HepG2 (cell line): ENCODE data around the gene TBC1D1. TPM values are rescaled to one million over a fixed set of nuclear protein-coding genes. Genes with fewer than 3 reads are reported as not detected.

Experiments
- ARNT2 ChIP-seq: sonication (generic); formaldehyde crosslinking; IDR thresholded peaks from 2 replicates; pipeline ENCODE4 v1.8.0; 2022; ENCODE audit warnings: mild to moderate bottlenecking, low read depth, missing genetic modification reagents, moderate library complexity
- CBX5 ChIP-seq: sonication (generic); formaldehyde crosslinking; IDR thresholded peaks from 2 replicates; pipeline ENCODE4 v1.4.0; 2020; ENCODE audit warnings: missing genetic modification reagents, borderline replicate concordance
- FOXC1 ChIP-seq: sonication (generic); formaldehyde crosslinking; IDR thresholded peaks from 2 replicates; pipeline ENCODE4 v1.8.0; 2022; ENCODE audit warnings: mild to moderate bottlenecking, missing genetic modification reagents, borderline replicate concordance
- FOXO1 ChIP-seq: sonication (generic); formaldehyde crosslinking; IDR thresholded peaks from 2 replicates; pipeline ENCODE4 v1.4.0; 2020; ENCODE audit warnings: missing genetic modification reagents
- GATAD2A ChIP-seq: IDR thresholded peaks from 2 replicates; pipeline ENCODE4 v1.6.1; 2016
- JDP2 ChIP-seq: sonication (generic); formaldehyde crosslinking; IDR thresholded peaks from 2 replicates; pipeline ENCODE4 v1.8.1; 2022; ENCODE audit warnings: missing genetic modification reagents, borderline replicate concordance
- NCOR1 ChIP-seq: fragments of 200-600 bp; sonication (generic); IDR thresholded peaks from 2 replicates; pipeline ENCODE4 v1.7.0; 2017; ENCODE audit warnings: antibody characterized with exemption, low read length, borderline replicate concordance
- PCBP1 ChIP-seq: fragments of 200-400 bp; formaldehyde crosslinking; IDR thresholded peaks from 2 replicates; pipeline ENCODE4 v1.6.1; 2017; ENCODE audit warnings: mild to moderate bottlenecking, low read depth, low read length, borderline replicate concordance
- SALL1 ChIP-seq: sonication (generic); formaldehyde crosslinking; IDR thresholded peaks from 2 replicates; pipeline ENCODE4 v1.8.0; 2022; ENCODE audit warnings: mild to moderate bottlenecking, missing genetic modification reagents
- SMAD3 ChIP-seq: sonication (generic); formaldehyde crosslinking; IDR thresholded peaks from 2 replicates; pipeline ENCODE4 v1.4.0; 2020; ENCODE audit warnings: missing genetic modification reagents
- SP140L ChIP-seq: sonication (generic); formaldehyde crosslinking; IDR thresholded peaks from 2 replicates; pipeline ENCODE4 v1.4.0; 2020; ENCODE audit warnings: missing genetic modification reagents, borderline replicate concordance
- TEAD2 ChIP-seq: sonication (generic); formaldehyde crosslinking; IDR thresholded peaks from 2 replicates; pipeline ENCODE4 v1.9.0; 2021; ENCODE audit warnings: missing genetic modification reagents
- ZBTB1 ChIP-seq: sonication (generic); formaldehyde crosslinking; IDR thresholded peaks from 2 replicates; pipeline ENCODE4 v1.4.0; 2020; ENCODE audit warnings: missing genetic modification reagents, borderline replicate concordance
- ZFP37 ChIP-seq: sonication (generic); formaldehyde crosslinking; IDR thresholded peaks from 2 replicates; pipeline ENCODE4 v1.4.0; 2020; ENCODE audit warnings: missing genetic modification reagents, borderline replicate concordance
- ZFP82 ChIP-seq: sonication (generic); formaldehyde crosslinking; IDR thresholded peaks from 2 replicates; pipeline ENCODE4 v1.5.1; 2020; ENCODE audit warnings: mild to moderate bottlenecking, missing genetic modification reagents, borderline replicate concordance
- ZNF589 ChIP-seq: sonication (generic); formaldehyde crosslinking; conservative IDR thresholded peaks from 2 replicates; pipeline ENCODE4 v1.8.0; 2022; ENCODE audit warnings: mild to moderate bottlenecking, moderate library complexity, missing genetic modification reagents
- ZNF776 ChIP-seq: sonication (generic); formaldehyde crosslinking; IDR thresholded peaks from 2 replicates; pipeline ENCODE4 v1.4.0; 2020; ENCODE audit warnings: mild to moderate bottlenecking, missing genetic modification reagents
- polyA plus RNA-seq, 8 experiments: library from polyadenylated mRNA; depleted of rRNA in 3 of 8; stranded (reverse) in 7 of 8; unstranded in 1 of 8; fragments of >200 nt; fragmentation: Illumina TruSeq in 4 of 8; extraction: Trizol in 4 of 8; gene quantifications; 2 replicates each; pipeline versions ENCODE4 v1.2.1 to v1.2.3, GENCODE V29; 2011 to 2016; ENCODE audit warnings: low read depth in 4 of 8, missing spikeins in 1 of 8, mixed read lengths in 1 of 8; ENCODE audit not compliant: insufficient read depth in 1 of 8
- total RNA-seq, 5 experiments: library from RNA; depleted of rRNA; stranded (reverse); fragments of >200 nt; fragmentation: Illumina TruSeq; extraction: Trizol; gene quantifications; 2 replicates each; pipeline ENCODE4 v1.2.3, GENCODE V29; 2016; ENCODE audit warnings: low read depth in 1 of 5
- TF ChIP-seq, protein P1 (sequence below): sonication (generic); formaldehyde crosslinking; IDR thresholded peaks from 2 replicates; pipeline ENCODE4 v1.4.0; 2020; ENCODE audit warnings: missing genetic modification reagents, mild to moderate bottlenecking, borderline replicate concordance
- TF ChIP-seq, protein P2 (sequence below): sonication (generic); formaldehyde crosslinking; IDR thresholded peaks from 2 replicates; pipeline ENCODE4 v1.4.0; 2020; ENCODE audit warnings: missing genetic modification reagents, low read depth, mild to moderate bottlenecking, borderline replicate concordance
- TF ChIP-seq, protein P3 (sequence below): sonication (generic); formaldehyde crosslinking; IDR thresholded peaks from 2 replicates; pipeline ENCODE4 v1.5.0; 2020; ENCODE audit warnings: missing genetic modification reagents
- TF ChIP-seq, protein P4 (sequence below): sonication (generic); formaldehyde crosslinking; IDR thresholded peaks from 2 replicates; pipeline ENCODE4 v1.5.1; 2020; ENCODE audit warnings: mild to moderate bottlenecking, missing genetic modification reagents

TBC1D1 gene
- total and polyA plus RNA-seq, 2 of the 13 experiments (the other 11 are each of a cell fraction or from before 2014, with no cell fraction given) = 37.3 to 62.8 TPM

DNA sequence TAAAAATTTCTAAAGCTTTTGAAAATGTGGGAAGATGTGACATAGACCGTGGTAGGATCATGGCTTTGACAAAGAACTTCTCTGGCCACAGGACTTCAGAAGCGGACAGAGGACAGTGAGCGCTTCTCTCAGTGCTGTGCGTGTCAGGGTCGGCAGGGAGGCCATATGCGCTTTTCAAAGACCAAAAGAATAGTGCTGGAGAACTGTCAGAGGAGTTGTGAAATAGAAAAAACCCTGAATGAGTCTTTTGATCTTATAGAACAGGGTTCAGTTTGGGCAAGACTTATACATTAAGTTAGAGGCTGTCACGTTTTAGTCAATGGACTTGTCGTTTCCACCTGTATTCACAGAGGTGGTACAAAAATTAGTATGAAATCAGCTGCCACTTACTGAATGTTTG, 146.7 kb downstream of the TBC1D1 start (continued):
- TF ChIP-seq CBX5 (no peak), PCBP1 (no peak), SALL1 (CRISPR knock-in tag) (0 out of 2 replicates have a peak, but pooled peaks have one; percentile 16), ZBTB1 (CRISPR knock-in tag) (no peak), ZFP82 (no peak), FOXO1 (CRISPR knock-in tag) (no peak), ZNF589 (no peak), FOXC1 (CRISPR knock-in tag) (no peak), ZNF776 (CRISPR knock-in tag) (no peak), ZFP37 (no peak), SMAD3 (CRISPR knock-in tag) (no peak), NCOR1 (peak; percentile 58; the same call in 1 of the 2 replicates), JDP2 (CRISPR knock-in tag) (no peak), TEAD2 (no peak), GATAD2A (CRISPR knock-in tag) (peak; percentile 41; the same call in 1 of the 2 replicates), ARNT2 (CRISPR knock-in tag) (no peak), SP140L (CRISPR knock-in tag) (no peak)
- TF ChIP-seq, protein P1, sequence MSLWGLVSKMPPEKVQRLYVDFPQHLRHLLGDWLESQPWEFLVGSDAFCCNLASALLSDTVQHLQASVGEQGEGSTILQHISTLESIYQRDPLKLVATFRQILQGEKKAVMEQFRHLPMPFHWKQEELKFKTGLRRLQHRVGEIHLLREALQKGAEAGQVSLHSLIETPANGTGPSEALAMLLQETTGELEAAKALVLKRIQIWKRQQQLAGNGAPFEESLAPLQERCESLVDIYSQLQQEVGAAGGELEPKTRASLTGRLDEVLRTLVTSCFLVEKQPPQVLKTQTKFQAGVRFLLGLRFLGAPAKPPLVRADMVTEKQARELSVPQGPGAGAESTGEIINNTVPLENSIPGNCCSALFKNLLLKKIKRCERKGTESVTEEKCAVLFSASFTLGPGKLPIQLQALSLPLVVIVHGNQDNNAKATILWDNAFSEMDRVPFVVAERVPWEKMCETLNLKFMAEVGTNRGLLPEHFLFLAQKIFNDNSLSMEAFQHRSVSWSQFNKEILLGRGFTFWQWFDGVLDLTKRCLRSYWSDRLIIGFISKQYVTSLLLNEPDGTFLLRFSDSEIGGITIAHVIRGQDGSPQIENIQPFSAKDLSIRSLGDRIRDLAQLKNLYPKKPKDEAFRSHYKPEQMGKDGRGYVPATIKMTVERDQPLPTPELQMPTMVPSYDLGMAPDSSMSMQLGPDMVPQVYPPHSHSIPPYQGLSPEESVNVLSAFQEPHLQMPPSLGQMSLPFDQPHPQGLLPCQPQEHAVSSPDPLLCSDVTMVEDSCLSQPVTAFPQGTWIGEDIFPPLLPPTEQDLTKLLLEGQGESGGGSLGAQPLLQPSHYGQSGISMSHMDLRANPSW (CRISPR knock-in tag) = no peak
- TF ChIP-seq, protein P2, sequence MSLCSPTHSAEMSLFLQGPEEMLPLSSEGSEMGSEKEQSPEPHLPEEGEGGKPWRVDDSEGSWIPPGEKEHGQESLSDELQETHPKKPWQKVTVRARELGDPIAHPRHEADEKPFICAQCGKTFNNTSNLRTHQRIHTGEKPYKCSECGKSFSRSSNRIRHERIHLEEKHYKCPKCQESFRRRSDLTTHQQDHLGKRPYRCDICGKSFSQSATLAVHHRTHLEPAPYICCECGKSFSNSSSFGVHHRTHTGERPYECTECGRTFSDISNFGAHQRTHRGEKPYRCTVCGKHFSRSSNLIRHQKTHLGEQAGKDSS (CRISPR knock-in tag) = no peak
- TF ChIP-seq, protein P3, sequence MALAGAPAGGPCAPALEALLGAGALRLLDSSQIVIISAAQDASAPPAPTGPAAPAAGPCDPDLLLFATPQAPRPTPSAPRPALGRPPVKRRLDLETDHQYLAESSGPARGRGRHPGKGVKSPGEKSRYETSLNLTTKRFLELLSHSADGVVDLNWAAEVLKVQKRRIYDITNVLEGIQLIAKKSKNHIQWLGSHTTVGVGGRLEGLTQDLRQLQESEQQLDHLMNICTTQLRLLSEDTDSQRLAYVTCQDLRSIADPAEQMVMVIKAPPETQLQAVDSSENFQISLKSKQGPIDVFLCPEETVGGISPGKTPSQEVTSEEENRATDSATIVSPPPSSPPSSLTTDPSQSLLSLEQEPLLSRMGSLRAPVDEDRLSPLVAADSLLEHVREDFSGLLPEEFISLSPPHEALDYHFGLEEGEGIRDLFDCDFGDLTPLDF (CRISPR knock-in tag) = no peak
- TF ChIP-seq, protein P4, sequence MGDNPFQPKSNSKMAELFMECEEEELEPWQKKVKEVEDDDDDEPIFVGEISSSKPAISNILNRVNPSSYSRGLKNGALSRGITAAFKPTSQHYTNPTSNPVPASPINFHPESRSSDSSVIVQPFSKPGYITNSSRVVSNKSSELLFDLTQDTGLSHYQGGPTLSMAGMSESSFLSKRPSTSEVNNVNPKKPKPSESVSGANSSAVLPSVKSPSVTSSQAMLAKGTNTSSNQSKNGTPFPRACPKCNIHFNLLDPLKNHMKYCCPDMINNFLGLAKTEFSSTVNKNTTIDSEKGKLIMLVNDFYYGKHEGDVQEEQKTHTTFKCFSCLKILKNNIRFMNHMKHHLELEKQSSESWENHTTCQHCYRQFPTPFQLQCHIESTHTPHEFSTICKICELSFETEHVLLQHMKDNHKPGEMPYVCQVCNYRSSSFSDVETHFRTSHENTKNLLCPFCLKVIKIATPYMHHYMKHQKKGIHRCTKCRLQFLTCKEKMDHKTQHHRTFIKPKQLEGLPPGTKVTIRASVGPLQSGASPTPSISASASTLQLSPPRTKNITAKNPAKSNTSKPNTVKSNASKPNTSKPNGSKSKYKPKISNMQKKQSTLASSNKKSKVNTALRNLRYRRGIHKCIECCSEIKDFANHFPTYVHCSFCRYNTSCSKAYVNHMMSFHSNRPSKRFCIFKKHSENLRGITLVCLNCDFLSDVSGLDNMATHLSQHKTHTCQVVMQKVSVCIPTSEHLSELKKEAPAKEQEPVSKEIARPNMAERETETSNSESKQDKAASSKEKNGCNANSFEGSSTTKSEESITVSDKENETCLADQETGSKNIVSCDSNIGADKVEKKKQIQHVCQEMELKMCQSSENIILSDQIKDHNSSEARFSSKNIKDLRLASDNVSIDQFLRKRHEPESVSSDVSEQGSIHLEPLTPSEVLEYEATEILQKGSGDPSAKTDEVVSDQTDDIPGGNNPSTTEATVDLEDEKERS (CRISPR knock-in tag) = no peak
- TF ChIP-seq, all 625 proteins: peak for 28
